Measurements from ENCODE around the gene ADGRA3.

Gene ADGRA3

GRCh38 chr4:22515888-22516541 is at the start of gene ADGRA3:
ADGRA3 (minus strand) TSS chr4:22516066; CDS start chr4:22515784, 282 bp downstream.
- peak; percentile 16 for DNase-seq

DNA sequence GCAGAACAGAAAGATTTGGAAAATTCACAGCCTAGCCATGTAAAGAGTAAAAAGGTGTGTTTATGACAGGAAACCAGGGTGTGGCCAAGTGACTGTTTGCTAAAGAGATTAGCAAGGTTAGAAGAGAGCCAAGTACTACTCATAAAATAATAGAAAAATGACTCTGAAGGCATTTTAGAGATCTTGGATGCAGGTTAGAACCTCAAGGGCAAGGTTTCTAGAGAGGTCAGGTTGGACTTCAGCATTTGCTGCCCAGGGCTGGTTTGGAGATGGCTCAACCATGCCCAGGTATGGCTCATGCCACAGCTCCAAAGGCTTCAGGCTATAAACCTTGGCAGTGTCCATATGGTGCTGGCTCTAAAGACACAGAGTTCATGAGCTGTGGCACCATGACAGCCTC is 40.6 kb upstream of the ADGRA3 start:
- DNase-seq: no peak

GRCh38 chr4:22554670-22555069 is 38.8 kb upstream of the ADGRA3 start:
- no peak for DNase-seq

GRCh38 chr4:22553560-22553959 is 37.7 kb upstream of the ADGRA3 start:
- DNase-seq: no peak

GRCh38 chr4:22552812-22553211 is 36.9 kb upstream of the ADGRA3 start:
- DNase-seq: no peak

- peak; percentile 51 for DNase-seq
Measured at GRCh38 chr4:22551550-22551949, 35.7 kb upstream of the ADGRA3 start.

DNA sequence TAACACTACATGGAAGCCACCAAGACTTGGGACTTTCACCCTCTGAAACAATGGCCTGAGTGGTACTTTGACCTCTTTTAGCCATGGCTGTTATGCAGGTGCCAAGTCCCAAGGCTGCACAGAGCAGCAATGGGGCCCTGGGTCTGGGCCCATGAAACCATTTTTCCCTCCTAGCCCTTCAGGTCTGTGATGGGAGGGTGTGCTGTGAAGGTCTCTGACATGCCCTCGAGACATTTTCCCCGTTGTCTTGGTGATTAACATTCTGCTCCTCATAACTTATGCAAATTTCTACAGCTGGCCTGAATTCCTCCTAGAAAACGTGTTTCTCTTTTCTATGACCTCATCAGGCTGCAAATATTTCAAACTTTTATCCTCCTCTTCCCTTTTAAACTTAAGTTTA is 30.4 kb upstream of the ADGRA3 start:
- DNase-seq: no peak

- no peak for DNase-seq
Measured at GRCh38 chr4:22539251-22539650, 23.4 kb upstream of the ADGRA3 start.

DNA sequence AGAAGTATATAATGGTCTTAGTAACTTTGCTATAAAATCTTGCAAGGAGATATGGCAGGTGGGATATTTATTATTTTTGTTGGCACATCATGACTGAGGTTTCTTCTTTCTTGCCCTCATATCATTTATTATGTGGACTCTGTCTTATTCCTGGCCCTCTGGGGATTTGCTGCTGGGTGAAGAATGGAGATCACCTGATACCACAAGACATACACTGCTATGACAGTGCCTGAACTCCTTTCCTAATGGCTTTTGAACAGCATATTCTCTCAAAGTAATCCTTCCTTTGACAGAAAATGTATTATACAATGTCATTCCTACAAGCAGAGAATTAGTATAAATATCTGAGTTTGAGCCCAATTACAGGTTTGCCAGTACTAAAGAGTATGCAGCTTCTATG is 22.0 kb upstream of the ADGRA3 start:
- no peak for DNase-seq

DNA sequence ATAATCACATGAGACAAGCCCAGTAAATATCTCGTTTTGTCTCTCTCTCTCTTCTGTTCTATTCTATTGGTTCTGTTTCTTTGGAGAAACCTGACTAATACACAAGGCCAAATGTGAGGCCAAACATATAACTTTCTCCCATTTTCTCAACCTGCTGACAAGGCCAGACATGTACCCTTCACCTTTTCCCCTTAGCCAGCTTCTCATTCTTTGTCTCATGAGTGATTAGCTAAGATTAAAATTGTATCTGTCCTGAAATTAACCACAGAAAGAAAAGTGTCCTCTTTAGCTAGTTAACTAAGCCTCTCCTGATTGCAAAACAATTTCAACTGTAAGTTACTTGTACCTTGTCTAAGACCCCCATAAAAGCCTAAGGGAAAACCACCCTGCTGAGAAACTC is 18.5 kb upstream of the ADGRA3 start:
- no peak for DNase-seq

- no peak for DNase-seq
Measured at GRCh38 chr4:22532896-22533295, 17.0 kb upstream of the ADGRA3 start.

GRCh38 chr4:22532117-22532516 is 16.3 kb upstream of the ADGRA3 start:
- DNase-seq: no peak

GRCh38 chr4:22531311-22532019 is 15.6 kb upstream of the ADGRA3 start:
- no peak for DNase-seq

DNA sequence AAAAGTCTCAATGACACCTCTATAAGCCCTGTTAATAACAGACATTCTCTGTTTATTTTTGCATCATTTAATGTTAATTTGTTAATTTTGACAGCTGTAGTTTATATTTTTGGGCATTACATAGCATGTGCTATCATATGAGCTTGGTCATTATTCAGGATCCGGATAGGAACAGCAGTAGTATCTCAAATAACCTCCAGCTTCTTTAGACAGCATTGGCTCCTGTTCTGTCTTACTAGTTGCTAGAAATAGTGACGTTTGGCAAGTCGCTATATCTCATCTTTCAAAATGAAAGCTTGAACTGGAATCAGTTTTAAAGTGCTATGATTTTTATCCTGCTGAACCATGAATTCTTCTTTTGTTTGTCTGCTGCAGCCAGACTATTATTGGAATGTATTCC is 9.0 kb upstream of the ADGRA3 start:
- no peak for DNase-seq

DNA sequence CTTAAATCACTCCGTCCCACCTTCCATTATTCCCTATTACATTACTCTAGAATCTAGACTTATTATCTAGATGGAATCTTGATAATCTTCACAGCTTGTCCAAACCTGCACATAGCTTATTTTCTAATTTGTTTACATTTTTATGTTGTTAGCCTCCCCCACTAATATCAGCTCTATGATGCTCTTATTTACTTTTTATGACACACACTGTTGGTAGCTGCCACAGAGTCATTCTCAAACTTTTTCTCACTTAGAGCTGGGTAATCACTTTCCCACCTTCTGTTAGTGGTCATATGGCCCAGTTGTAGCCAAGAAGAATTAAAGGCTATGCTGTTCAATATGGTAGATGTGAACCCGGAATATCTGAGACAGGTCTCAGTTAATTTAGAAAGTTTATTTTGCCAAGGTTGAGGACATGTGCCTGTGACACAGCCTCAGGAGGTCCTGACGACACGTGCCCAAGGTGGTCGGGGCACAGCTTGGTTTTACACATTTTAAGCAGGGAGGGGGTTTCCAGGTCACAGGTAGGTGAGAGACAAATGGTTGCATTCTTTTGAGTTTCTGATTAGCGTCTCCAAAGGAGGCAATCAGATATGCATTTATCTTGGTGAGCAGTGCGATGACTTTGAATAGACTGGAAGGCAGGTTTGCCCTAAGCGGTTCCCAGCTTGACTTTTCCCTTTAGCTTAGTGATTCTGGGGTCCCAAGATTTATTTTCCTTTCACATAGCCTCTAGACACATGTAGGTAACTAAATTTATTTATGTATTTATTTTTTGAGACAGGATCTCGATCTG is 7.0 kb upstream of the ADGRA3 start:
- DNase-seq: no peak

GRCh38 chr4:22522206-22522605 is 6.3 kb upstream of the ADGRA3 start:
- DNase-seq: no peak

- DNase-seq: no peak
Measured at GRCh38 chr4:22521240-22521639, 5.4 kb upstream of the ADGRA3 start.

DNA sequence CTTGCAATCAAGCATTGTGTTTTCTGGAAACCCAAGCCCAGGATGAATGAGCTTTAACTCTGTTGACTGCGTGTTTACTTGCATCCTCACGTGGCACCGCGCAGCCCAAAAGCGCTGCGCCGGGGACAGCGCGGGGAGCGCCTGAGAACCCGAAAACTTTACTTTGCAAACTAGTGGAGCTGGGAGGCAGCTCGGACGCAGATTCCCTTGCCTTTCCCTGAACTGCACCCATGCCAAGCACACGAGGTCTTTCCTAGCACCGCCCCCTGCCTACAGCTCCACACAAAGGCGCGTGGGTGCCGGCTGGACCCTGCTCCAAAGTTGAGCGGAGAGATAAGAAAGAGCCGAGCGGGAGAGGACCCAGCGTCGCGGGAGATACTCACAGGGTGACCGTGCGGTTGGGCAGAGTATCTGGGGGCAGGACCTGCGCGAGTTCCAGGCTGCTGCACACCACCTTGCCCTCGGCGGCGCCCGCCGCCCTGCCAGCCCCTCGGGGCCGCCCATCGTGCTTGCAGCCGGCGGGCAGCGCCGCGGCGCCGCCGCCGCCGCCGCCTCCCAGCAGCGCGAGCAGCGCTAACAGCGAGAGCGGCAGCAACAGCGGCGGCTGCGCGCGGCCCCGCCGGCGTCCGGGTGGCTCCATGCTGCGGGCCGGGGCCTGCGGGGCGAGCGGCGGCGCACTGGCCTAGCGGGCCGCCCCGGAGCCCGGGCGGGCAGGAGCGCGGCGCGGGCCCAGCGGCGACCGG is 550 bp downstream of the ADGRA3 start:
- DNase-seq: peak; percentile 63

DNA sequence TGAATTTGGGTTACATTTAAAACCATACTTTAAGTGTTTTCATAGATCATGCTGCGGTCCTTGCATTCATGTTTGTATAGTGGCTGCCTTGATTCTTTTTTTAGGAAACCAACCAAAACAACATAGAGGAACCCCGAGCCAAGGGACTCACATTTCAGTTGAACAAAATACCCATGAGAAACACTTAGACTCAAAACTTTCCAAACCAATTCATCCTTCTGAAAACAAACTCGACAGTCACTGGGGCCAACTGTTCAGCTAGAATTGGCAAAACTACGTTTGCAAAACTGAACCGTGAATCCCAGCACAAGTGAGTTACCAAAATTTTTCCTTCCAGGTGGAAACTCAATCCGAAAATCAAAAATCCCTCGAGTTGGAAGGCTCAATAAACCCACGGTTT is 1.4 kb downstream of the ADGRA3 start:
- no peak for DNase-seq

- DNase-seq: no peak
Measured at GRCh38 chr4:22514001-22514400, 1.9 kb downstream of the ADGRA3 start.

- DNase-seq: no peak
Measured at GRCh38 chr4:22512306-22512705, 3.6 kb downstream of the ADGRA3 start.

DNA sequence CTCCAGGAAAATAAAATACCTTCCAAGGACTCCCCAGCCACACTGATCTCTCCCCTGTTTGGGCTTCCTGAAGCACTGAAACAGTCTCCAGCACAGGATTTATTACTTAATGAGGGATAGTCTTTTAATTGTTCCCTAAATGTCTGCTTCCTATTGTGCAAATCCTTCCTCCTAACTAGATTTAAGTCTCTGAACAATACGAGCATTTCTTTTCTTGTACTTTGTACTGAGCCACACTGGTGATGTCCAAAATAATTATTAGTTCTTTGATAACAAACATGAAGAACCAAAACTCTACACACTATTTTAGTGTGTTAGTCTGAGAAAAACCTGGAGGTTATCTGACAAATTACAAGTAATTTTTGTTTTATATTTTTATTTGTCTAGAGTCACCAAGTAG is 5.1 kb downstream of the ADGRA3 start:
- DNase-seq: no peak

- no peak for DNase-seq
Measured at GRCh38 chr4:22508376-22508775, 7.5 kb downstream of the ADGRA3 start.

Measured in NCI-H226 (cell line).